ENCODE results near the gene SCML1.

DNA sequence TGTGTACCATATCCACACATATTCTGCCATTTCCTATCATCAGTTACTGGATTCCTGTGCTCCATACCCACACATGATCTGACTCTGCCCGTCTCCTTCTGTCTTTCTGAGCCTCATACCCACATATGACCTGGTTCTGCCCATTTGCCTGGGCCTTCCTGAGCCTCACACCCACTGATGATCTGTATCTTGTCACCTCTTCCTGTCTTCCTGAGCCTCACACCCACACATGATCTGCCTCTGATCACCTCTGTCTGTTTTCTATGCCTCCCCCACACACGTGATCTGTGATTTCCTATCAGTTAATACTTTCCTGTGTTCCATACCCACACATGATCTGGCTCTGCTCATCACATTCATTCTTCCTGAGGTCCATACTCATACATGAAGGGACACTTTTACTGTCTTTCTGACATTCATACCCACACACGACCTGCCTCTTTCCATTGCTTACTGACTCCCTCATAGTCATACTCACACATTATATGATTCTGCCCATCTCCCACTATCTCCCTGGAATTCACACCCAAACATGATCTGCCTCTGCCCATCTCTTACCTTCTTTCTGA, 32.5 kb downstream of the SCML1 start:
- no peak for TF ChIP-seq EZH2phosphoT487 (IDR thresholded peaks at IDR 0.05; ENCODE audit: borderline replicate concordance, low read depth, low read length)
- TF ChIP-seq, protein P1, sequence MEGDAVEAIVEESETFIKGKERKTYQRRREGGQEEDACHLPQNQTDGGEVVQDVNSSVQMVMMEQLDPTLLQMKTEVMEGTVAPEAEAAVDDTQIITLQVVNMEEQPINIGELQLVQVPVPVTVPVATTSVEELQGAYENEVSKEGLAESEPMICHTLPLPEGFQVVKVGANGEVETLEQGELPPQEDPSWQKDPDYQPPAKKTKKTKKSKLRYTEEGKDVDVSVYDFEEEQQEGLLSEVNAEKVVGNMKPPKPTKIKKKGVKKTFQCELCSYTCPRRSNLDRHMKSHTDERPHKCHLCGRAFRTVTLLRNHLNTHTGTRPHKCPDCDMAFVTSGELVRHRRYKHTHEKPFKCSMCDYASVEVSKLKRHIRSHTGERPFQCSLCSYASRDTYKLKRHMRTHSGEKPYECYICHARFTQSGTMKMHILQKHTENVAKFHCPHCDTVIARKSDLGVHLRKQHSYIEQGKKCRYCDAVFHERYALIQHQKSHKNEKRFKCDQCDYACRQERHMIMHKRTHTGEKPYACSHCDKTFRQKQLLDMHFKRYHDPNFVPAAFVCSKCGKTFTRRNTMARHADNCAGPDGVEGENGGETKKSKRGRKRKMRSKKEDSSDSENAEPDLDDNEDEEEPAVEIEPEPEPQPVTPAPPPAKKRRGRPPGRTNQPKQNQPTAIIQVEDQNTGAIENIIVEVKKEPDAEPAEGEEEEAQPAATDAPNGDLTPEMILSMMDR (conservative IDR thresholded peaks at IDR 0.05; ENCODE audit: low read length), result no peak

Data from OCI-LY7 (cell line).